OCI-LY7 (cell line): ENCODE data around the gene MAP6. TPM values are rescaled to one million over a fixed set of nuclear protein-coding genes. Genes with fewer than 3 reads are reported as not detected.

ENCODE experiments used
- BruUV-seq: library from RNA; stranded (reverse); fragments of 400-500 nt; replicated peaks from 2 replicates; lab custom pipeline; 2021; lab: Mats Ljungman, UMichigan
- CTCF ChIA-PET: fragments of 300-600 bp; sonication (Branson Sonifier 250); formaldehyde crosslinking; loops from one replicate; lab custom pipeline; 2022; ENCODE audit warnings: antibody characterized with exemption; ENCODE audit not compliant: unreplicated experiment; lab: Charles Lee
- POLR2A ChIA-PET: fragments of 300-600 bp; sonication (Branson Sonifier 250); formaldehyde crosslinking; loops from one replicate; lab custom pipeline; 2022; ENCODE audit warnings: antibody characterized with exemption; lab: Charles Lee
- DNase-seq: peaks from one replicate; pipeline ENCODE4 v3.0.0-alpha.2; 2015; ENCODE audit warnings: low spot score
- H2AFZ ChIP-seq: fragments of 200-600 bp; sonication (generic), shearing (Covaris generic); 2 replicates; pipeline ENCODE4 v1.6.1; 2014; ENCODE audit warnings: mild to moderate bottlenecking, antibody characterized with exemption, low read length, moderate library complexity
- H3K27ac ChIP-seq: fragments of 200-600 bp; sonication (generic); 2 replicates; pipeline ENCODE4 v1.5.1; 2014; ENCODE audit warnings: mixed run types, low read depth, mild to moderate bottlenecking, moderate library complexity, low read length, inconsistent platforms; ENCODE audit not compliant: poor library complexity, severe bottlenecking
- H3K36me3 ChIP-seq: fragments of 200-600 bp; sonication (generic); 2 replicates; pipeline ENCODE4 v1.6.1; 2014; ENCODE audit warnings: mild to moderate bottlenecking, antibody characterized with exemption, low read length, moderate library complexity, mixed read lengths; ENCODE audit not compliant: insufficient read depth
- H3K4me1 ChIP-seq: fragments of 200-600 bp; sonication (generic); 2 replicates; pipeline ENCODE4 v1.5.1; 2014; ENCODE audit warnings: mild to moderate bottlenecking, low read length; ENCODE audit not compliant: insufficient read depth, poor library complexity, severe bottlenecking
- H3K4me2 ChIP-seq: fragments of 200-600 bp; sonication (generic); 2 replicates; pipeline ENCODE4 v1.6.1; 2014; ENCODE audit warnings: mild to moderate bottlenecking, low read length
- H3K4me3 ChIP-seq: fragments of 200-600 bp; sonication (generic); 2 replicates; pipeline ENCODE4 v1.5.1; 2014; ENCODE audit warnings: mild to moderate bottlenecking, low read depth, low read length; ENCODE audit not compliant: poor library complexity, severe bottlenecking
- H3K79me2 ChIP-seq: fragments of 200-600 bp; sonication (generic); 2 replicates; pipeline ENCODE4 v1.6.1; 2016; ENCODE audit warnings: low read depth, mild to moderate bottlenecking, low read length, moderate library complexity, mixed read lengths; ENCODE audit not compliant: insufficient read depth
- H3K9me2 ChIP-seq: fragments of 200-600 bp; sonication (generic); 2 replicates; pipeline ENCODE4 v1.6.1; 2016; ENCODE audit warnings: mild to moderate bottlenecking, low read length, mixed read lengths; ENCODE audit not compliant: insufficient read depth
- H3K9me3 ChIP-seq: fragments of 200-600 bp; sonication (generic); 2 replicates; pipeline ENCODE4 v1.6.1; 2014; ENCODE audit warnings: mild to moderate bottlenecking, mixed run types, low read length, mixed read lengths
- H4K20me1 ChIP-seq: fragments of 200-600 bp; sonication (generic); 2 replicates; pipeline ENCODE4 v1.6.1; 2014; ENCODE audit warnings: mild to moderate bottlenecking, antibody characterized with exemption, low read length, moderate library complexity, mixed read lengths; ENCODE audit not compliant: insufficient read depth
- EZH2phosphoT487 ChIP-seq: fragments of 200-600 bp; sonication (generic); IDR thresholded peaks from 2 replicates; pipeline ENCODE4 v1.6.1; 2018; ENCODE audit warnings: low read depth, borderline replicate concordance, mild to moderate bottlenecking, mixed run types, antibody characterized with exemption, low read length, moderate library complexity, mixed read lengths
- intact Hi-C: fragments of 100-400 bp; cut with micrococcal nuclease; formaldehyde crosslinking; loops from one replicate; pipeline ENCODE4 v1.10.0; 2022; ENCODE audit not compliant: unreplicated experiment
- total RNA-seq, 2 experiments: library from RNA; depleted of rRNA in 1 of 2; stranded (reverse); fragments of >200 nt in 1 of 2; shearing (Covaris generic) in 1 of 2; gene quantifications; 2 replicates each; pipeline ENCODE4 v1.2.3, GENCODE V29; 2014 to 2022
- TF ChIP-seq, protein P1 (sequence below): fragments of 200-600 bp; sonication (generic); conservative IDR thresholded peaks from 2 replicates; pipeline ENCODE4 v1.5.1; 2014; ENCODE audit warnings: mild to moderate bottlenecking, antibody characterized with exemption, low read length, moderate library complexity, mixed read lengths

The MAP6 gene
- total RNA-seq, 2 experiments from 2014 or later = not detected

DNA sequence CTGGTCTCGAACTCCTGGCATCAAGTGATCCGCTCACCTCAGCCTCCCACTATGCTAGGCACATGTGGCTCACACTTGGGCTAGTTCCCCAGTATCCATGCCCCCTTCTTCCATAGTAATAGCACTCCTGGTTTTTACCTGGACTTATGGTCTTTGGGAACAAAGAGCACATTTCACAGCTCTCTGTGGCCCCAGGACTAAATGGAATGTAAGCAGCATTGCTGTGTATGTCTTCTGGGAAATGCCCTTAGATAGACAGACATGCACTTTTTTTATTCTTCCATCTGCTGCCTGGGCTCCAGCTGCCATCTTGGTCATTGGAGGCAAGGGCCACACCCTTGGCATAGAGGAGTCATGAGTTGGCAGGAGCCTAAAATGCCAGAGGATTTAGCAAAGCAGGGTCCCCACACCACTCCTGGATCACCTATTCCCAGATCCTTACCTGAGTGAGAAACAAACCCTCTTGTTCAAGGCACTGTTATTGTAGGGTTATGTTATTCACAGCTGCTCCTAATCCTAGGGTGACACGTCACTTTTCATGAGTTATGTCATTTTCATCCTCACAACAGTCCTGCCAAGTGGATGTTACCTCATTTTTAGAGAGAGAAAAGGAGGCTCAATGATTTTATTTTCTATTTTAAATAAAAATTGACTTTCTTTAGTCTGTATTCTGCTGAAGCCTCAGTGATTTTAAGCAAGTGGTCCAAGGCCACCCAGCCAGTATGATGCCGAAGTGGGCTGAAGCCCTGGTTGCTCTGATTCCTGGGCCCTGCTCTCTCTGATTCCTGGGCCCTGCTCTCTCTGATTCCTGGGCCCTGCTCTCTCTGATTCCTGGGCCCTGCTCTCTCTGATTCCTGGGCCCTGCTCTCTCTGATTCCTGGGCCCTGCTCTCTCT, 127.4 kb downstream of the MAP6 start:
- Histone ChIP-seq H3K4me2 (no peak overlapping the region), H3K79me2 (no peaks in the 10 kb centered on the region), H4K20me1 (no peaks in the 10 kb centered on the region), H3K4me3 (no peak overlapping the region), H3K9me3 (no peaks in the 10 kb centered on the region), H3K36me3 (no peaks in the 10 kb centered on the region), H3K9me2 (no peaks in the 10 kb centered on the region), H3K27ac (no peak overlapping the region), H3K4me1 (peaks cover 12% of the 10 kb centered on the region), H2AFZ (no peak overlapping the region)
- no peak for TF ChIP-seq EZH2phosphoT487
- TF ChIP-seq, protein P1, sequence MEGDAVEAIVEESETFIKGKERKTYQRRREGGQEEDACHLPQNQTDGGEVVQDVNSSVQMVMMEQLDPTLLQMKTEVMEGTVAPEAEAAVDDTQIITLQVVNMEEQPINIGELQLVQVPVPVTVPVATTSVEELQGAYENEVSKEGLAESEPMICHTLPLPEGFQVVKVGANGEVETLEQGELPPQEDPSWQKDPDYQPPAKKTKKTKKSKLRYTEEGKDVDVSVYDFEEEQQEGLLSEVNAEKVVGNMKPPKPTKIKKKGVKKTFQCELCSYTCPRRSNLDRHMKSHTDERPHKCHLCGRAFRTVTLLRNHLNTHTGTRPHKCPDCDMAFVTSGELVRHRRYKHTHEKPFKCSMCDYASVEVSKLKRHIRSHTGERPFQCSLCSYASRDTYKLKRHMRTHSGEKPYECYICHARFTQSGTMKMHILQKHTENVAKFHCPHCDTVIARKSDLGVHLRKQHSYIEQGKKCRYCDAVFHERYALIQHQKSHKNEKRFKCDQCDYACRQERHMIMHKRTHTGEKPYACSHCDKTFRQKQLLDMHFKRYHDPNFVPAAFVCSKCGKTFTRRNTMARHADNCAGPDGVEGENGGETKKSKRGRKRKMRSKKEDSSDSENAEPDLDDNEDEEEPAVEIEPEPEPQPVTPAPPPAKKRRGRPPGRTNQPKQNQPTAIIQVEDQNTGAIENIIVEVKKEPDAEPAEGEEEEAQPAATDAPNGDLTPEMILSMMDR = no peak
- no peak for DNase-seq
- no TSS peak for BruUV-seq
- intact Hi-C loops = no loop called here
- ChIA-PET CTCF (no interaction called here), POLR2A (no interaction called here)

DNA sequence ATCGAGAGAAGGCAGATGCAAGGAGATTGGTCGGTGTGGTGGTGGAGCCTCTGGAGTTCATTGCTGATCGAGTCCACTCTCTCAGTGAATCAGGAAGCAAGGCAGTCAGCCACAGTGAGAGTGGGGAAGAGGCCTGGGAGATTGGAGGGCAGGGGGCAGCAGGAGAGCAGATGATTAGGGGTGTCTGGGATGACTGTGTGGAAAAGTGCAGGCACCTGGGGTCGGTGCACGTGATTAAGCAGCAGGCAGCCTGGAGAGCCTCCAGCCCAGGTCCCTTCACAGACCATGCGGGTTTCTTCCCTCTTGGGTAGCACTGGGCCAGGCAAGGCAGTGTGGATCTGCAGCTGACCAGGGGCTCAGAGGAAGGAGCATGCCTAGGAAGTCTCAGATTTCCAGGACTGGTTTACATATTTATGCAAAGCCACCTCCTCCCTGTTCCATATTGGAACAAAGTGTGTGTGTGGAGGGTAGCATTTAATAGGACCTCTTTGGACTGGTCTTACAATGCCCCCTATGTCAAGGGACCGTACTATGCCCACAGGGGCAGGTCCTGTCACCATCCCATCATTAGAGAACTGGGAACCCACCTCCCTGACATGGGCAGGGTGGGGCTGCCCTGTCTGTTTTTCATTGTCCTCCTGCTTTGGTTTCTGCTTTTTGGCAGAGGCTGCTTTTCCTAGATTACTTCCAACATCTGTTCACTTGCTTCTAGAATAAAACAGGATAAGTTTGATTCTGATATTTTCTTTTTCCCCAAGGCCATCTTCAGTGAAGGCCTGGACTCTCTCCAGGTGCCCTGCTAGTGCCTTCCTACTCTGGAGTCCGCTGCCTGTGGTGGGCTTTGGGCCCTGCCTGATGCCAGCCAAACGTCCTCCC, 129.1 kb downstream of the MAP6 start:
- DNase-seq = no peak
- no peak overlapping the region for H2AFZ ChIP-seq
- ChIA-PET POLR2A (no interaction called here), CTCF (no interaction called here)
- BruUV-seq = no TSS peak
- no peaks in the 10 kb centered on the region for H3K9me2 ChIP-seq
- intact Hi-C loops = loop anchor here (5.0 kb wide), 1 partner anchor 257 kb away; no protein-coding TSS in a partner anchor
- no peak for TF ChIP-seq EZH2phosphoT487
- TF ChIP-seq, protein P1 = no peak
- no peaks in the 10 kb centered on the region for H3K9me3 ChIP-seq
- no peaks in the 10 kb centered on the region for H3K36me3 ChIP-seq
- no peak overlapping the region for H3K4me3 ChIP-seq
- H3K4me1 ChIP-seq = peaks cover 12% of the 10 kb centered on the region
- H3K27ac ChIP-seq = no peak overlapping the region
- H4K20me1 ChIP-seq = no peaks in the 10 kb centered on the region
- no peak overlapping the region for H3K4me2 ChIP-seq
- H3K79me2 ChIP-seq = no peaks in the 10 kb centered on the region
